GM23338 (cell line): Measurements from ENCODE around the gene ANKRD22. TPM values are rescaled to one million over a fixed set of nuclear protein-coding genes. Genes with fewer than 3 reads are reported as not detected.

ENCODE experiments used
- ATAC-seq: fragments of 200-7000 bp; cut with Tn5 transposase; 3 replicates; pipeline ENCODE4 v1.9.1; 2020
- DNase-seq: peaks from one replicate; pipeline ENCODE4 v3.0.0-alpha.2; 2015; ENCODE audit warnings: low spot score
- H2AFZ ChIP-seq: fragments of 200-600 bp; sonication (generic); 2 replicates; pipeline ENCODE4 v1.8.0; 2016; ENCODE audit warnings: antibody characterized with exemption, mild to moderate bottlenecking, moderate library complexity
- H3F3A ChIP-seq: fragments of 200-600 bp; sonication (generic); replicated peaks from 2 replicates; pipeline ENCODE4 v1.8.0; 2017; ENCODE audit warnings: antibody characterized with exemption, mixed run types, low read depth
- H3K27ac ChIP-seq: fragments of 200-600 bp; sonication (generic); 2 replicates; pipeline ENCODE4 v1.6.1; 2016; ENCODE audit warnings: low read depth
- H3K27me3 ChIP-seq: fragments of 200-600 bp; sonication (generic); 2 replicates; pipeline ENCODE4 v1.8.0; 2016; ENCODE audit warnings: mild to moderate bottlenecking, mixed run types, moderate library complexity; ENCODE audit not compliant: insufficient read depth
- H3K36me3 ChIP-seq: fragments of 200-600 bp; sonication (generic); 2 replicates; pipeline ENCODE4 v1.8.0; 2016; ENCODE audit warnings: mild to moderate bottlenecking; ENCODE audit not compliant: insufficient read depth
- H3K4me1 ChIP-seq: fragments of 200-600 bp; sonication (generic); 2 replicates; pipeline ENCODE4 v1.8.0; 2016; ENCODE audit warnings: mild to moderate bottlenecking, moderate library complexity; ENCODE audit not compliant: insufficient read depth
- H3K4me2 ChIP-seq: fragments of 200-600 bp; sonication (generic); 2 replicates; pipeline ENCODE4 v1.7.1; 2017; ENCODE audit warnings: mixed run types
- H3K4me3 ChIP-seq: fragments of 200-600 bp; sonication (generic); 2 replicates; pipeline ENCODE4 v1.6.1; 2016; ENCODE audit warnings: mixed run types
- H3K79me2 ChIP-seq: fragments of 200-600 bp; sonication (generic); replicated peaks from 2 replicates; pipeline ENCODE4 v1.8.0; 2017; ENCODE audit warnings: mild to moderate bottlenecking; ENCODE audit not compliant: insufficient read depth
- H3K9me2 ChIP-seq: fragments of 200-600 bp; sonication (generic); 2 replicates; pipeline ENCODE4 v1.8.0; 2017; ENCODE audit not compliant: insufficient read depth
- H4K20me1 ChIP-seq: fragments of 200-600 bp; sonication (generic); replicated peaks from 2 replicates; pipeline ENCODE4 v1.8.0; 2017; ENCODE audit warnings: mild to moderate bottlenecking; ENCODE audit not compliant: insufficient read depth
- H3K27ac Mint-ChIP-seq: 2 replicates; pipeline ENCODE4 v1.8.0; 2020; ENCODE audit warnings: inconsistent platforms, mild to moderate bottlenecking, moderate library complexity, mixed read lengths
- H3K27me3 Mint-ChIP-seq: 3 replicates; pipeline ENCODE4 v1.8.0; 2022; ENCODE audit warnings: low read depth, mild to moderate bottlenecking, moderate library complexity, mixed read lengths, inconsistent platforms; ENCODE audit not compliant: insufficient read depth, poor library complexity
- H3K36me3 Mint-ChIP-seq: 3 replicates; pipeline ENCODE4 v1.8.0; 2021; ENCODE audit warnings: low read depth, mild to moderate bottlenecking, inconsistent platforms, moderate library complexity, mixed read lengths
- H3K4me1 Mint-ChIP-seq: 3 replicates; pipeline ENCODE4 v1.8.0; 2020; ENCODE audit warnings: mild to moderate bottlenecking, inconsistent platforms, mixed read lengths
- H3K4me3 Mint-ChIP-seq: 3 replicates; pipeline ENCODE4 v1.8.0; 2021; ENCODE audit warnings: moderate library complexity, mild to moderate bottlenecking, inconsistent platforms, mixed read lengths
- H3K9me3 Mint-ChIP-seq: 3 replicates; pipeline ENCODE4 v1.8.0; 2020; ENCODE audit warnings: moderate library complexity, mild to moderate bottlenecking, inconsistent platforms, mixed read lengths
- CREB1 ChIP-seq: fragments of 250-450 bp; sonication (Bioruptor Pico); IDR thresholded peaks from 2 replicates; pipeline ENCODE4 v1.5.0; 2020; ENCODE audit warnings: low read depth, mild to moderate bottlenecking, moderate library complexity
- EZH2 ChIP-seq: fragments of 200-600 bp; sonication (generic); IDR thresholded peaks from one replicate; pipeline ENCODE4 v1.8.0; 2017; ENCODE audit warnings: antibody characterized with exemption, mild to moderate bottlenecking, low read depth; ENCODE audit not compliant: unreplicated experiment
- polyA plus RNA-seq: library from polyadenylated mRNA; unstranded; fragments of >200 nt; fragmentation: Nextera tagmentation; extraction: Ambion mirVana; gene quantifications from 2 replicates; pipeline ENCODE4 v1.2.1, GENCODE V29; 2016
- total RNA-seq: library from RNA; depleted of rRNA; stranded (reverse); fragments of >200 nt; shearing (Covaris generic); gene quantifications from 2 replicates; pipeline ENCODE4 v1.2.3, GENCODE V29; 2014
- TF ChIP-seq, protein P1 (sequence below): fragments of 250-450 bp; sonication (Bioruptor Pico); IDR thresholded peaks from 2 replicates; pipeline ENCODE4 v1.5.0; 2020; ENCODE audit warnings: mild to moderate bottlenecking, moderate library complexity
- TF ChIP-seq, protein P2 (sequence below), 2 experiments: fragments of 200-600 bp in 1 of 2; sonication (generic) in 1 of 2; conservative IDR thresholded peaks; 2 replicates each; pipeline versions ENCODE4 v1.5.1 to v1.6.1; 2016 to 2017; ENCODE audit warnings: antibody characterized with exemption in 2 of 2, low read depth in 2 of 2, mild to moderate bottlenecking in 2 of 2, moderate library complexity in 1 of 2

The ANKRD22 gene
- total and polyA plus RNA-seq, 2 experiments from 2014 or later: not detected

DNA sequence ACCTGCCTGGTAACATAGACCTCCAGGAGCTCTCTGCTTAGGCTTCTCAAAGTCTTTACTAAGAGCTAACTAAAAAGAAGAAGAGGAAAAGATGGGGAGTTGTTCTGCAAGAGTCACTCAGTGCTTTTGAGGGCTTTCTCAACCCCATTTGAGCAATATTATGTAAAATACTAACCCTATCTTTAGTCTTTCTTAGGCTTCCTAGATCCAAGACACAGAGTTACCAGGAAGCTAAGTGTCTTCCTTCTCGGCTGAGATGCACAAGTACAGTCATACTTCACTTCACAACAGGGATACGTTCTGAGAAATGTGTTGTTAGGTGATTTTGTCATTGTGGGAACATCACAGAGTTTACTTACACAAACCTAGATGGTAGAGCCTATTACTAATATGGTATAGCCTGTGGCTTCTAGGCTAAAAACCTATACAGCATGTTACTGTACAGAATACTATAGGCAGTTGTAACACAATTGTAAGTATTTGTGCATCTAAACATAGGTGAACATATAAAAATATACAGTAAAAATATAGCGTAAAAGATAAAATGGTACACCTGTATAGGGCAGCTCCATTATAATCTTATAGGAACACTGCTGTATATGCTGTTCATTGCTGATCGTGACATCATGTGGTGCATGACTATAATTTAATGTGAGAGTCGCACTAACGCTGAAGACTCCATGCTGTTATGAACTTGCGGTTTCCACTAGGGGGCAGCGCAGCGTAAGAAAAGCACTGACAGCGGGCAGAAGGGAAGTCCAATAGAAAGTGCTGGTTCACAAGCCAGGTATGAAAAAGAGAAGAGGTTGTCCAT, 16.3 kb downstream of the ANKRD22 start:
- Mint-ChIP-seq H3K4me1 (no peaks in the 10 kb centered on the region), H3K4me3 (no peak overlapping the region), H3K27me3 (no peaks in the 10 kb centered on the region), H3K9me3 (no peaks in the 10 kb centered on the region), H3K36me3 (no peaks in the 10 kb centered on the region), H3K27ac (no peak overlapping the region)
- TF ChIP-seq EZH2 (no peak), CREB1 (CRISPR knock-in tag) (0 out of 2 replicates have a peak, but pooled peaks have one; percentile 21)
- TF ChIP-seq, protein P1, sequence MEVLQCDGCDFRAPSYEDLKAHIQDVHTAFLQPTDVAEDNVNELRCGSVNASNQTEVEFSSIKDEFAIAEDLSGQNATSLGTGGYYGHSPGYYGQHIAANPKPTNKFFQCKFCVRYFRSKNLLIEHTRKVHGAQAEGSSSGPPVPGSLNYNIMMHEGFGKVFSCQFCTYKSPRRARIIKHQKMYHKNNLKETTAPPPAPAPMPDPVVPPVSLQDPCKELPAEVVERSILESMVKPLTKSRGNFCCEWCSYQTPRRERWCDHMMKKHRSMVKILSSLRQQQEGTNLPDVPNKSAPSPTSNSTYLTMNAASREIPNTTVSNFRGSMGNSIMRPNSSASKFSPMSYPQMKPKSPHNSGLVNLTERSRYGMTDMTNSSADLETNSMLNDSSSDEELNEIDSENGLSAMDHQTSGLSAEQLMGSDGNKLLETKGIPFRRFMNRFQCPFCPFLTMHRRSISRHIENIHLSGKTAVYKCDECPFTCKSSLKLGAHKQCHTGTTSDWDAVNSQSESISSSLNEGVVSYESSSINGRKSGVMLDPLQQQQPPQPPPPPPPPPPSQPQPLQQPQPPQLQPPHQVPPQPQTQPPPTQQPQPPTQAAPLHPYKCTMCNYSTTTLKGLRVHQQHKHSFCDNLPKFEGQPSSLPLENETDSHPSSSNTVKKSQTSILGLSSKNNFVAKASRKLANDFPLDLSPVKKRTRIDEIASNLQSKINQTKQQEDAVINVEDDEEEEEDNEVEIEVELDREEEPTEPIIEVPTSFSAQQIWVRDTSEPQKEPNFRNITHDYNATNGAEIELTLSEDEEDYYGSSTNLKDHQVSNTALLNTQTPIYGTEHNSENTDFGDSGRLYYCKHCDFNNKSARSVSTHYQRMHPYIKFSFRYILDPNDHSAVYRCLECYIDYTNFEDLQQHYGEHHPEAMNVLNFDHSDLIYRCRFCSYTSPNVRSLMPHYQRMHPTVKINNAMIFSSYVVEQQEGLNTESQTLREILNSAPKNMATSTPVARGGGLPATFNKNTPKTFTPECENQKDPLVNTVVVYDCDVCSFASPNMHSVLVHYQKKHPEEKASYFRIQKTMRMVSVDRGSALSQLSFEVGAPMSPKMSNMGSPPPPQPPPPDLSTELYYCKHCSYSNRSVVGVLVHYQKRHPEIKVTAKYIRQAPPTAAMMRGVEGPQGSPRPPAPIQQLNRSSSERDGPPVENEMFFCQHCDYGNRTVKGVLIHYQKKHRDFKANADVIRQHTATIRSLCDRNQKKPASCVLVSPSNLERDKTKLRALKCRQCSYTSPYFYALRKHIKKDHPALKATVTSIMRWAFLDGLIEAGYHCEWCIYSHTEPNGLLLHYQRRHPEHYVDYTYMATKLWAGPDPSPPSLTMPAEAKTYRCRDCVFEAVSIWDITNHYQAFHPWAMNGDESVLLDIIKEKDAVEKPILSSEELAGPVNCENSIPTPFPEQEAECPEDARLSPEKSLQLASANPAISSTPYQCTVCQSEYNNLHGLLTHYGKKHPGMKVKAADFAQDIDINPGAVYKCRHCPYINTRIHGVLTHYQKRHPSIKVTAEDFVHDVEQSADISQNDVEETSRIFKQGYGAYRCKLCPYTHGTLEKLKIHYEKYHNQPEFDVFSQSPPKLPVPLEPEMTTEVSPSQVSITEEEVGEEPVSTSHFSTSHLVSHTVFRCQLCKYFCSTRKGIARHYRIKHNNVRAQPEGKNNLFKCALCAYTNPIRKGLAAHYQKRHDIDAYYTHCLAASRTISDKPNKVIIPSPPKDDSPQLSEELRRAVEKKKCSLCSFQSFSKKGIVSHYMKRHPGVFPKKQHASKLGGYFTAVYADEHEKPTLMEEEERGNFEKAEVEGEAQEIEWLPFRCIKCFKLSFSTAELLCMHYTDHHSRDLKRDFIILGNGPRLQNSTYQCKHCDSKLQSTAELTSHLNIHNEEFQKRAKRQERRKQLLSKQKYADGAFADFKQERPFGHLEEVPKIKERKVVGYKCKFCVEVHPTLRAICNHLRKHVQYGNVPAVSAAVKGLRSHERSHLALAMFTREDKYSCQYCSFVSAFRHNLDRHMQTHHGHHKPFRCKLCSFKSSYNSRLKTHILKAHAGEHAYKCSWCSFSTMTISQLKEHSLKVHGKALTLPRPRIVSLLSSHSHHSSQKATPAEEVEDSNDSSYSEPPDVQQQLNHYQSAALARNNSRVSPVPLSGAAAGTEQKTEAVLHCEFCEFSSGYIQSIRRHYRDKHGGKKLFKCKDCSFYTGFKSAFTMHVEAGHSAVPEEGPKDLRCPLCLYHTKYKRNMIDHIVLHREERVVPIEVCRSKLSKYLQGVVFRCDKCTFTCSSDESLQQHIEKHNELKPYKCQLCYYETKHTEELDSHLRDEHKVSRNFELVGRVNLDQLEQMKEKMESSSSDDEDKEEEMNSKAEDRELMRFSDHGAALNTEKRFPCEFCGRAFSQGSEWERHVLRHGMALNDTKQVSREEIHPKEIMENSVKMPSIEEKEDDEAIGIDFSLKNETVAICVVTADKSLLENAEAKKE (CRISPR knock-in tag): no peak
- TF ChIP-seq, protein P2, sequence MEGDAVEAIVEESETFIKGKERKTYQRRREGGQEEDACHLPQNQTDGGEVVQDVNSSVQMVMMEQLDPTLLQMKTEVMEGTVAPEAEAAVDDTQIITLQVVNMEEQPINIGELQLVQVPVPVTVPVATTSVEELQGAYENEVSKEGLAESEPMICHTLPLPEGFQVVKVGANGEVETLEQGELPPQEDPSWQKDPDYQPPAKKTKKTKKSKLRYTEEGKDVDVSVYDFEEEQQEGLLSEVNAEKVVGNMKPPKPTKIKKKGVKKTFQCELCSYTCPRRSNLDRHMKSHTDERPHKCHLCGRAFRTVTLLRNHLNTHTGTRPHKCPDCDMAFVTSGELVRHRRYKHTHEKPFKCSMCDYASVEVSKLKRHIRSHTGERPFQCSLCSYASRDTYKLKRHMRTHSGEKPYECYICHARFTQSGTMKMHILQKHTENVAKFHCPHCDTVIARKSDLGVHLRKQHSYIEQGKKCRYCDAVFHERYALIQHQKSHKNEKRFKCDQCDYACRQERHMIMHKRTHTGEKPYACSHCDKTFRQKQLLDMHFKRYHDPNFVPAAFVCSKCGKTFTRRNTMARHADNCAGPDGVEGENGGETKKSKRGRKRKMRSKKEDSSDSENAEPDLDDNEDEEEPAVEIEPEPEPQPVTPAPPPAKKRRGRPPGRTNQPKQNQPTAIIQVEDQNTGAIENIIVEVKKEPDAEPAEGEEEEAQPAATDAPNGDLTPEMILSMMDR (conservative IDR thresholded peaks at IDR 0.05; ENCODE audit: low read depth in 2 of 2): peak; percentile 96 to 98
- no peaks in the 10 kb centered on the region for H3K36me3 ChIP-seq
- H3K4me2 ChIP-seq: no peak overlapping the region
- H3K27me3 ChIP-seq: no peaks in the 10 kb centered on the region
- peak; percentile 95 for ATAC-seq
- no peak overlapping the region for H3K27ac ChIP-seq
- H3K79me2 ChIP-seq: no peaks in the 10 kb centered on the region
- H3F3A ChIP-seq: no peaks in the 10 kb centered on the region
- no peaks in the 10 kb centered on the region for H4K20me1 ChIP-seq
- no peak overlapping the region; the same call in 1 of the 2 replicates for H2AFZ ChIP-seq
- H3K4me1 ChIP-seq: no peaks in the 10 kb centered on the region
- DNase-seq: peak; percentile 86
- H3K9me2 ChIP-seq: no peaks in the 10 kb centered on the region
- no peak overlapping the region for H3K4me3 ChIP-seq
